GM21526 (cell line): Measurements from ENCODE around the gene DCLRE1B.

Experiments
- ATAC-seq: cut with Tn5 transposase; IDR thresholded peaks from one replicate; pipeline ENCODE4 v1.9.1; 2021; ENCODE audit warnings: moderate library complexity; ENCODE audit not compliant: unreplicated experiment, low FRiP score

Gene DCLRE1B

DNA sequence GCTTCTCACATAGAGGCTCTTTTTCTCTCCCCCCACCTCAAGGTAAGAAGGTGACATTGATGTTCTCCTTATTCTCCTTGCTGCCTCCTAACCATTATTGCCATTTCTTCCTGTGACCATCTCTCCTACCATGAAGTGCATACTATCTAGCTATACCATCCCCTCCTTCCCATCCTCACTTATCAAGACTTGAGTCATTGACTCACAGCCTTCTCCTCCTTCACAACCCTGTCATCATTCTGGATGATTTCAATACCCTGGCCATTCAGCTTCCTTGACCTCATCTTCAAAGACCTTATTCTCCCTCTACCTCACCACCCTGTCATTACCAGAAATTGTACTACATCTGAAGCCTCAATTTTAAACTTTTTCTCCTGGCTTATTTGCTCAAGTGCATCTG is 13.1 kb downstream of the DCLRE1B start:
- no peak for ATAC-seq

DNA sequence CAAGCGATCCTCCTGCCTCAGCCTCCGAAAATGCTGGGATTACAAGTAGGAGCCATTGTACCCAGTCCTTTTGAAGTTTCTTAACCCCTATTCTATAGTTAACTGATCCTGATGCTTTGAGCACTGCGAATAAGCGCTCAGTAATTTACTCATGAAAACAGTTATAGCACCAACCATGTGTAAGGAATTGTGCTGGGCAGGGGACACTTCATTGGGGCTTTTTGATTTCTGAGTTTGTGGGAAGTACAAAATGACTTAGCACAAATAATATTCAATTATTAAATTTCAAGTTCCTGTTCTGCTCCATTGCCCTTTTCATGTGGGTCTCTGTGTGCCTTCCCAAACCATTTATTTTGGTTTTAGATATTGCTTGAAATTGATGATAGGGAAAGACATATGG is 17.8 kb downstream of the DCLRE1B start:
- ATAC-seq = no peak

DNA sequence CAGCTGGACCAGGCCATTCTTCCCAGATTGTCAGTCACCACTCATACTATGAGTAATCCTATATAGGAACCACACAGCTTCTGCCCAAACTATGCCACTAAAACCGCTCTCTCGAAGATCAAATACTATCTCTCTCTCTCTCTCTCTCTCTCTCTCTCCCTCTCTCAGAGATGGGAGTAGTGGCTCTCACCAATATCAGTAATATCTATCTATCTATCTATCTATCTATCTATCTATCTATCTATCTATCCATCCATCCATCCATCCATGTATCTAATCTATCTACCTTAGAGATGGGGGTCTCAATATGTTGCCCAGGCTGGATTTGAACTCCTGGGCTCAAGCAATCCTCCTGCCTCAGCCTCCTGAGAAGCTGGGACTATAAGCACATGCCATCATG is 19.3 kb downstream of the DCLRE1B start:
- ATAC-seq = no peak

DNA sequence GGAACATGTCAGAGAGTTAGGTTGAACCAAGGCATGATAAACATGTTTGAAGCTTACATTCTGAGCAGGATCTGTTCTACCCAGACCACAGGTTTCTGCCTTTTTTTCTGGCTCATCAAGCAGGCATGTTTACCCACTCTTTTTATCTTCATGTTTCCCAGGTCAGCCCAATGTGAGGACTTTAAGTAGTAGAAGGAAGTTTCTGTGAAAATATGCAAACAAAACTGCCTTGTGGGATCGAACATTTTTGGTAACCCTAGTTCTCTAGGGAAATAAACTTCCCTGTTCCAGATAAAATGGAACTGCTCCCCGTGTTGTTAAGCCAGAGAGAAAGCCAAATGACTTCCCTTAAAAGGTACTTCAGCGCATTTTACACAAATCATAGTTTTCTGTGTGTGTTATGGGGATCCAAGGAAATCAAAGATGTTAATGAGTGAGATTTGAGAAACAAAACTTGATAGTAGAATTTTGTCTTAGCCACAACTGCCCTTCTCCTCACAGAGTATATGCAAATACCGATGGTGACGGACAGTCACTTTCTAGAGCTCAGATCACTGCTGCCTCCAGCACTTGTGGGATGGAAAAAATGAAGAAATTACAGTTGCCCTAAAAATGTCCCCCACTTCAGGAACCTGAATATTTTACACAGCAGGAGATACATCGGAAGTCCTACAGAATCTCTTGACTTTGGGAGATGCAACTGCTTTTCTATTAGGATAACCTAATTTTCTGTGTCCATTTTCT is 23.2 kb downstream of the DCLRE1B start:
- ATAC-seq = peak; percentile 35

DNA sequence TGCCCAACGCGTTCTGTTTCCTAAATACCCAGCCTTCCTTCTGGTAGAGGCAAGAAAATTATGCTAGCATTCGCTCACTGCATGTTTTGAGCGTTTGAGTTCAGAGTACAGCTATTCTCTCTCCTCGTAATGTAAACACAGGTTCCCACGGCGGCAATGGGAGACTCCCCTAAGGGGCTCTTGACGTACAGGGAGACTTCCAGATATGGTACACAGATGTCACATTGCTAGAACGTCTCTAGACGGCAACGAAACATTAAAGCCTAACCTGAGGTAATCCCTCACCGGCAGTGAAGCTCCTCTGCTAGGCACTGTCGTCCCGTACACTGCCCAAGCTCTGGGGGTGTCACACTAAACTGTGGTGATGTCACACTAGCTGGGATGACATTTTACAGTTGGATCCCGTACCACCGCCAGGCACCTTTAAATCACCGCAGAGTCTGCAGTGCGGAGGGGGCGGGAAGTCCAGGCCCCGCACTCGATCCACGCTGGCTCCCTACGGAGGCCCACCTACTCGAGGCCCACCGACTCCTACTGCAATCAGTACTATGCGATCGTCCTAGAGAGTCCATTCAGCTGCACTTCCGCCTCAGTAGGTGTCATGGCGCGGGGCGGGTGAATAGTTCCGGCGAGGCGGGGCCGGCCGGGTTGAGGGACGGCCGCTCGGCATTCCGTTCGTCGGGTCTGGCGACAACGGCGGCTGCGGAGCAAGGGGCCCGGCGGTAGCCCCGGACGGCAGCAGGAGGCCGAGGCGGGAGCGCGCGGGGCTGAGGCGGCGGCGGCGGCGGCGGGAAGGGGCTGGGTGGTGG is 24.0 kb downstream of the DCLRE1B start, which contains the start of gene HIPK1:
HIPK1 (plus strand) TSS at position 384 of the 809 bp plus-strand sequence.
- ATAC-seq = peak; percentile 65

DNA sequence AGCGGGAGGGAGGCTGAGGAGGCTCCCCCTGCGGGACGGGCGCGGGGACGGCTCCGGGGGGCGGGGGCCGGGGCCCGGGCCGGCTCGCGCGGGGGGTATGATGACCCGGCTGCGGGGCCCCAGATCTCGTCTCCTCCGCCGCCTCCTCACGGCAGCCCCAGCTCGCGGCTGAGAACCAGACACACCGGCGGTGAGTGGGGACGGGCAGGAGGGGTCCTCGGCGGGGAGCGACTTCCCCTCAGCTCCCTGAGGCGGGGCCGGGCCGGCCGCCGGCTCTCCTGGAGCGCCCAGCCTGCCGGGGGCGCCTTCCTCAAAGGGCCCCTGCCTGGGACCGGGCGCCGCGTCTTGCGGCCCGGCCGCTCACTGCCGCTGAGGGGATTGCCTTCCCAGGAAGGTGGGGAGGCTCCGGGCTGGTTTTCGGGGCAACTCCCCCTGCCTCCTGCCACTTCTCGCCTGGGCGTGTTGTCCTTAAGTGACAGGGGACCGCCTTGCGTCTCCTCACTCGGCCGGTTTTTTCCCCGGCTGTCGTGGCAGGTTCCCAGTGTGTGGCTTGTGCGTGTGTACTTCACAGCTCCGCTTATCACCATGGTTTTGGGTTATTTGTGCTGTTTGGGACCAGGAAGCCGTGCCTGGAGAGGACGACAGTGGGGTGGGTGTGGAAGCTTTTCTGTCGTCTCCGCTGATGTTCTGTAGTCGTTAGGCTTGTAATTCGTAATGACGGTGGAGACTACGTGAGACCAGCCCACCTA is 24.8 kb downstream of the DCLRE1B start:
- ATAC-seq = peak; percentile 33

DNA sequence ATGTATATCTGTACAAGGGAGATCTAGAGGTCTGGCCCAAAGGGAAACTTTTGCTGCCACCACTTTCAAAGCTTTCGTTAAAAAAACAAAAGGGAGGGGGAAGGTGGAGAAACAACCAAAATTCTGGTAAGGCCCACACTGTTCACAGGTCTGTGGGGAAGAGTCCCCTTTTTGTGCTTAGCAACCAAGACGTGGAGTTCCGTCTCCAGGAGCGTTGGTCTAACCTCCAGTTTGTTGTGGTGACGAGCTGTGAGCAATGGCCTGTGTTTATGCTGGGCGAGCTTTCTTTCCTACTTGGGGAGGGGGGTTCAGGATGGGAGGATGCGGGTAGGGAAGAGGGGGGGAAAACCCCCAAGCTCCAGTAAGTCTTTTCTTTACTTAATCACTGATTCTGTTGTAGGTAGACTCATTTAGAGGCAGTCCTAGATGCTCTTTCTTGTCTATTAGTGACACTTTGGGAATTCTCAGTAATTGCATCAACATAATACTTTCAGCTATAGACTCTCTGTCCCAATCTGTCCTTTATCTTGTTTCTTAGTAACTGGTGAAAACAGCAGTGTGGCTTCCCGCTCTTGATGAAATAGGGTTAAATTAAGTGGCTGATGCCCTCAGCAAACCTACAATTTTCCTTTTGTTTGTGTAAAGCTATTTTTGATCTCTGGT is 25.5 kb downstream of the DCLRE1B start:
- ATAC-seq = peak; percentile 19

DNA sequence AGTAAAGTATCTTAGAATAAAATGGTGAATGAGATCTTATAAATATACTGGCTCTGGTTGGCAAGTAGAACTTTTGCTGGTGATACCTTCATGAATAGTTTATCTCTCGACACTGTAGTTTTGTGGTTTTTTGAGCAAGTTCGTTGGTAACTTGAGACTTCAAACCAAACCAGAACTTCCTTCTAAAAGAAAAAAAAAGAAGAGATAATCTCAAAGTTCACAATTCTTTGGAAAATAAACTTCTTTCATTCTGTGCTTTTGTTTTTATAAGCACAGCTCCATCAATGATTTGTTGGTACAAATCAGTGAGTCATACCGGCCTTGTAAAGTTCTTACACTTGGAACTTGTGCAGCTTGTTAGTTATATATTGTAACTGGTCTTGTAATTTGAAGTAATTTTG is 26.3 kb downstream of the DCLRE1B start:
- no peak for ATAC-seq

DNA sequence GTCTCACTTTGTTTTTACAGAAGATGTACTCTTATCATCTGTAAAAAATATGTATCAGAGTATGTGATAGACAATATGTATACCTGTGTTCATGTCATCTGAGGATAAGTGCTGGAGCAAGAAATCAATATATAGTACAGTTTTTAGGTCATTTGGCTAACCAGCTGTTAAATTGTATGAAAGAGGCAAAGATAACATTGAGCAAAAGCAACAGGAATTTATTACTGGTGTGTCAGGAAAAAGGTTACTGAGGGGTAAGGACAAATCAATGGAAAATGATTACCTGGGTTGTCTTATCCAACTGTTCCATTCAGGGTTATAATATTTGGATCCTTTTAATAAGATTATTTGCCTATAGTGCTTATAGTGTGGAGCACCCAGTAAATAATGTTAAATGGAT is 28.9 kb downstream of the DCLRE1B start:
- no peak for ATAC-seq

DNA sequence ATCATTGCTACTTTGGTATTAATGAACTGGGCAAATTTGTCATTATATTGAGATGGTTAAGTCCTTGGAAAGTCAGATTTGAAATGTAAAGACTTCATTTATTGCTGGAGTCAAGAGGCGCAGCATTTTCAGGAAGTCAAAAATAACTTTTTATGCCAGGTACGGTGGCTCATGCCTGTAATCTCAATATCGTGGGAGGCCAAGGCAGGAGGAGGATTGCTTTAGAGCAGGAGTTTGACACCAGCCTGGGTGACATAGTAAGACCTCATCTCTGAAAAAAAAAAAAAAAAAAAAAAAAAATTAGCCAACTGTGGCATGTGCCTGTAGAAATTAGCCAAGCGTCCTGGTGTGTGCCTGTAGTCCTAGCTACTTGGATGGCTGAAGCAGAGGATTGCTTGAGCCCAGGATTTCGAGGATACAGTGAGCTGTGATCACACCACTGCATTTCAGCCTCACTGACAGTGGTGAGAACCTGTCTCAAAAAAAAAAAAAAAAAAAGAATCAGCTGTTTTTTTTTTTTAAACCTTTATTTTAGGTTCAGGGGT is 29.5 kb downstream of the DCLRE1B start:
- ATAC-seq = no peak

DNA sequence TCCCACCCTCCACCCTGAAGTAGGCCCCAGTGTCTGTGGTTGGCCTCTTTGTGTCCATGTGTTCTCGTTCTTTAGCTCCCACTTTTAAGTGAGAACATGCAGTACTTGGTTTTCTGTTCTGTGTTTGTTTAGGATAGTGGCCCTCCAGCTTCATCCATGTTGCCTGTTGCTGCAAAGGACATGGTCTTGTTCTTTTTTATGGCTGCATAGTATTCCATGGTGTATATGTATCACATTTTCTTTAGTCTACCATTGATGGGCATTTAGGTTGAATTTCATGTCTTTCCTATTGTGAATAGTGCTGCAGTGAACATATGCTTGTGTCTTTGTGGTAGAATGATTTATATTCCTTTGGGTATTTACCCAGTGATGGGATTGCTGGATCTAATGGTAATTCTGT is 30.1 kb downstream of the DCLRE1B start:
- no peak for ATAC-seq

DNA sequence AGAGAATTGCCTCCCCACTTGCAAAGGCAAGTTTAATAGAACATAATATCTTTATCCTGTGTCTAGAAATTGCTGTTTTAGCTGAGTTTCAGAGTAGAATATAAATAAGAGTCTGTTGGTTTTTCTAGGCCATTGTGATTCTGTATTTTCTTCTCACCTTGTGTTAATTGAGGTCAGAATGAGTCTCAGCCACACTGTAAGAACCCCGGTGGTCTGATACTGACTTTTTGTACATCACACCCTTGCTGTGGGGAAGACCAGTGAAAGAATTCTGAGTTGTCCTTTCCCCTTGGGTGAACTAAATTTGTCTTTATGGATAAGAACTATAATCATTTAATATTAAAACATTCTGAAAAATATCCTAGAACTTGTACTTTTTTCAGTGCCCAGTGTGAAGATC is 30.8 kb downstream of the DCLRE1B start:
- ATAC-seq = no peak

DNA sequence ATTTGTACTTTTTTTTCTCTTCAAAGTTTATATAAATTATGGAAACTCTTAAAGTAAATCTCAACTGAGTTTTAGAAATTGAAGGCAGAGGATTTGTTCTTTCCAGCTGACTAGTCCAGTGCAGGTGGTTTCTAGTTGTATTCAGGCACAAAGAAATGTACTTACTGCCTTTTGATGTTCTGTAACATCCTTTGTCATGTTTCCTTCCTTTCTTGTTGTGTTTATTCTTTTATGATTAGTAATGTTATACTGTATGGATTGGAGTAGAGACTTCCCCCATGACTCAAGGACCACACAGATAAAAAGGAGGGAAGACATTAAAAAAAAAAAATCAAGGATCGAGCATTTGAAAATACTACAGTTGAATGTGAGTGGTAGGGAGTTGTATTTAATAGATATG is 32.0 kb downstream of the DCLRE1B start:
- ATAC-seq = no peak

DNA sequence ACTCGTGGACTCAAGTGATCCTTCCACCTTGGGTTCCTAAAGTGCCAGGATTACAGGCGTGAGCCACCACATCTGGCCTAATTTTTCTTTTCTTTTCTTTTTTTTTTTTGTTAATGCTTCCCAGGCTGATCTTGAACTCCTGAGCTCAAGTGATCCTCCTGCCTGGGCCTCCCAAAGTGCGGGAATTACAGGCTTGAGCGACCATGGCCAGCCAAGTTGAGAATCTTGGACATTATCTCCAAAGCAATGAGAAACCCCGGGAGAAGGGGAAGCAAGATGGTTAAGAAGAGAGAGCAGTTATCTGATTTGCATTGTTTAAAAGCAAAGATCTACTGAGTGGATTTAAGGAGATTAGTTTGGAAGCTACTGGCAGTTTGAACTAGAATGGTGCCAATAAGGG is 33.1 kb downstream of the DCLRE1B start:
- ATAC-seq = no peak

DNA sequence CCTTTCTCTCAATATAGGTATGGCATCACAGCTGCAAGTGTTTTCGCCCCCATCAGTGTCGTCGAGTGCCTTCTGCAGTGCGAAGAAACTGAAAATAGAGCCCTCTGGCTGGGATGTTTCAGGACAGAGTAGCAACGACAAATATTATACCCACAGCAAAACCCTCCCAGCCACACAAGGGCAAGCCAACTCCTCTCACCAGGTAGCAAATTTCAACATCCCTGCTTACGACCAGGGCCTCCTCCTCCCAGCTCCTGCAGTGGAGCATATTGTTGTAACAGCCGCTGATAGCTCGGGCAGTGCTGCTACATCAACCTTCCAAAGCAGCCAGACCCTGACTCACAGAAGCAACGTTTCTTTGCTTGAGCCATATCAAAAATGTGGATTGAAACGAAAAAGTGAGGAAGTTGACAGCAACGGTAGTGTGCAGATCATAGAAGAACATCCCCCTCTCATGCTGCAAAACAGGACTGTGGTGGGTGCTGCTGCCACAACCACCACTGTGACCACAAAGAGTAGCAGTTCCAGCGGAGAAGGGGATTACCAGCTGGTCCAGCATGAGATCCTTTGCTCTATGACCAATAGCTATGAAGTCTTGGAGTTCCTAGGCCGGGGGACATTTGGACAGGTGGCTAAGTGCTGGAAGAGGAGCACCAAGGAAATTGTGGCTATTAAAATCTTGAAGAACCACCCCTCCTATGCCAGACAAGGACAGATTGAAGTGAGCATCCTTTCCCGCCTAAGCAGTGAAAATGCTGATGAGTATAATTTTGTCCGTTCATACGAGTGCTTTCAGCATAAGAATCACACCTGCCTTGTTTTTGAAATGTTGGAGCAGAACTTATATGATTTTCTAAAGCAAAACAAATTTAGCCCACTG is 35.5 kb downstream of the DCLRE1B start:
- ATAC-seq = no peak

DNA sequence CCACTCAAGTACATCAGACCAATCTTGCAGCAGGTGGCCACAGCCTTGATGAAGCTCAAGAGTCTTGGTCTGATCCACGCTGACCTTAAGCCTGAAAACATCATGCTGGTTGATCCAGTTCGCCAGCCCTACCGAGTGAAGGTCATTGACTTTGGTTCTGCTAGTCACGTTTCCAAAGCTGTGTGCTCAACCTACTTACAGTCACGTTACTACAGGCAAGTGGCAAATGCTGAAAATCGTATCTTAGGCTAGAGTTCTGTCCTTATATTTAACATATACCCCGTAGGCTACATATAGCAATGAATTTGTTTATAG is 36.1 kb downstream of the DCLRE1B start:
- ATAC-seq = no peak

DNA sequence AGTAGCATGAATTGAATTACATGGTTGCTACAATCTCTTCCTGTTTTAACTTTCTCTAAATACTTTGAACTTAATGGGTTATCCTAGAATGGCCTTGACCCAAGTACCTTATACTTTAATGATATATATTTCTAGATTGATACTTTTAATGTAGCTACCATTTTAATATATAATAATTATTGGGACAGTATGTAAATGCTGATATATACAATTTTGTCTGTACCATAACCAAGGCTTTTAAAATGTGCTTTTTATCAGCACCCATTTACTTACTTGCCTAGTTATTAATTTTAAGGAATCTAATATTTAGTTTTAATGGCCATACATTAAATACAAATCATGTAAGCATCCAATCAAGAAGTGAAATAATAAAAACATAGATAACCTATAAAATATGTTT is 37.4 kb downstream of the DCLRE1B start:
- no peak for ATAC-seq

DNA sequence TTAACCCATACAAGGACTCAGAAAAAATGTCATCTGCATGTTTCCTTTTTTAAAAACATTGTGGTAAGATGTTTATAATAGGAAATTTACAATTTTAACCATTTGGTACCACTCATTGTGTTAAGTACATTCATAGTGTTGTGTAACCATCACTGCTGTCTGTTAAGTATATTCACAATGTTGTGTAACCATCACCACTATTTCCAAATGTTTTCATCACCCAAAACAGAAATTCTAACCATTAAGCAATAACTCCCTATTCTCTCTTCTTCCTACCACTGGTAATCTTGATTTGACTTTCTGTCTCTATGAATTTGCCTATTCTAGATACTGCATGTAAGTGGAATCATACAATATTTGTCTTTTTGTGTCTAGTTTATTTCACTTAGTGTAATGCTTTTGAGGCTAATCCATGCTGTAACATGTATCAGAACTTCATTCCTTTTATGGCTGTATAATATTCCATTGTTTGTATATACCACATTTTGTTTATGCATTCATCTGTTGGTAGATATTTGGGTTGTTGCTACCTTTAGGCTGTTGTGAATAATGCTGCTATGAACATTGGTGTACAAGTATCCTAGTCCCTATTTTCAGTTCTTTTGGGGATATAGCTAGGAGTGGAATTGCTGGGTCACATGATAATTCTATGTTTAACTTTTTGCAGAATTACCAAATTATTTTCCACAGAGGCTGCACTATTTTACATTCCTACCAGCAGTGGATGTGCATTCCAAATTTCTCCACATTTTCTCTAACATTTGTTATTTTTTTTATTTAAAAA is 38.1 kb downstream of the DCLRE1B start:
- no peak for ATAC-seq

DNA sequence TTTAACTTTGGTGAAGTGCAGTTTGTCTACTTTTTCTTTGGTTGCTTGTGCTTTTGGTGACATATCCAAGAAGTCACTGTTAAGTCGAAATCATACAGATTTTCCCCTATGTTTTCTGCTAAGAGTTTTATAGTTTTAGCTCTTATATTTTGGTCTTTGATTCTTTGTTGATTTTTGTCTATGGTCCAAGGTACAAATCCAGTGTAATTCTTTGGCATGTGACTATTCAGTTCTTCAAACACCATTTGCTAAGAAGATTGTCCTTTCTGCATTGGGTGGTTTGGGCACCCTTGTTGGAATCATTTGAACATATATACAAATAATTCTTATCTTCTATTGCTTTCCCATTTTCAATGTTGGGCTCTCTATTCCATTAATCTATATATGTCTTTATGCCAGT is 40.2 kb downstream of the DCLRE1B start:
- no peak for ATAC-seq
